HG03097 (cell line): ENCODE measurements around the gene KYNU.
"Not testable (repeated sequence)": the region's sequence is repeated elsewhere in the genome, so short reads cannot be mapped to it uniquely, and the experiment has no call there.

ENCODE experiments used
- ATAC-seq: cut with Tn5 transposase; IDR thresholded peaks from one replicate; pipeline ENCODE4 v1.9.1; 2021; ENCODE audit not compliant: unreplicated experiment, low FRiP score

The KYNU gene

GRCh38 chr2:142877216-142877838, at the start of gene KYNU:
KYNU (plus strand) TSS chr2:142877664; CDS start chr2:142885368, 7,704 bp downstream.
- ATAC-seq: peak; percentile 47

- ATAC-seq: no peak
These were observed 43.4 kb upstream of the KYNU start for GRCh38 chr2:142834021-142834420.

- ATAC-seq: no peak
These were observed 37.0 kb upstream of the KYNU start for GRCh38 chr2:142840436-142840835.

- no peak for ATAC-seq
These were observed 35.7 kb upstream of the KYNU start for GRCh38 chr2:142841788-142842187.

GRCh38 chr2:142842369-142842768, 35.1 kb upstream of the KYNU start:
- no peak for ATAC-seq

- no peak for ATAC-seq
These were observed 33.7 kb upstream of the KYNU start for GRCh38 chr2:142843731-142844130.

GRCh38 chr2:142848023-142848606, 29.3 kb upstream of the KYNU start:
- ATAC-seq: no peak

- no peak for ATAC-seq
These were observed 27.6 kb upstream of the KYNU start for GRCh38 chr2:142849820-142850219.

- ATAC-seq: no peak
These were observed 23.6 kb upstream of the KYNU start for GRCh38 chr2:142853912-142854311.

- ATAC-seq: no peak
These were observed 20.0 kb upstream of the KYNU start for GRCh38 chr2:142857256-142858164.

- no peak for ATAC-seq
These were observed 18.5 kb upstream of the KYNU start for GRCh38 chr2:142858961-142859360.

- no peak for ATAC-seq
These were observed 15.2 kb upstream of the KYNU start for GRCh38 chr2:142862299-142862698.

- ATAC-seq: no peak
These were observed 14.6 kb upstream of the KYNU start for GRCh38 chr2:142862847-142863246.

GRCh38 chr2:142863485-142863961, 13.9 kb upstream of the KYNU start:
- ATAC-seq: no peak

GRCh38 chr2:142864605-142865004, 12.9 kb upstream of the KYNU start:
- ATAC-seq: not testable (repeated sequence)

- peak; percentile 88 for ATAC-seq
These were observed 11.5 kb upstream of the KYNU start for GRCh38 chr2:142865924-142866323.

- ATAC-seq: no peak
These were observed 11.0 kb upstream of the KYNU start for GRCh38 chr2:142866426-142866825.

GRCh38 chr2:142867136-142867535, 10.3 kb upstream of the KYNU start:
- ATAC-seq: no peak

GRCh38 chr2:142868229-142868762, 9.2 kb upstream of the KYNU start:
- ATAC-seq: peak; percentile 38

- not testable (repeated sequence) for ATAC-seq
These were observed 8.4 kb upstream of the KYNU start for GRCh38 chr2:142869065-142869460.

- ATAC-seq: no peak
These were observed 7.9 kb upstream of the KYNU start for GRCh38 chr2:142869461-142870106.
